Measurements from ENCODE around the gene MRFAP1L1.

Gene MRFAP1L1

GRCh38 chr4:6715704-6716017 is 6.0 kb upstream of the MRFAP1L1 start:
- DNase-seq: no peak

GRCh38 chr4:6714954-6715353 is 5.3 kb upstream of the MRFAP1L1 start:
- no peak for DNase-seq

GRCh38 chr4:6710996-6711395 is 1.3 kb upstream of the MRFAP1L1 start:
- DNase-seq: no peak

GRCh38 chr4:6710282-6710681 is 617 bp upstream of the MRFAP1L1 start:
- DNase-seq: no peak

GRCh38 chr4:6706173-6706572 is 3.5 kb downstream of the MRFAP1L1 start:
- DNase-seq: no peak

- DNase-seq: no peak
Measured at GRCh38 chr4:6705646-6706045, 4.0 kb downstream of the MRFAP1L1 start.

GRCh38 chr4:6703786-6704185 is 5.9 kb downstream of the MRFAP1L1 start:
- no peak for DNase-seq

GRCh38 chr4:6702761-6703160 is 6.9 kb downstream of the MRFAP1L1 start:
- no peak for DNase-seq

- peak; percentile 46 to 58 for DNase-seq
Measured at GRCh38 chr4:6701371-6701770, 8.3 kb downstream of the MRFAP1L1 start.

- no peak for DNase-seq
Measured at GRCh38 chr4:6699903-6700302, 9.8 kb downstream of the MRFAP1L1 start.

GRCh38 chr4:6699388-6699787 is 10.3 kb downstream of the MRFAP1L1 start:
- no peak for DNase-seq

GRCh38 chr4:6697131-6697530 is 12.5 kb downstream of the MRFAP1L1 start:
- DNase-seq: no peak

- no peak for DNase-seq
Measured at GRCh38 chr4:6696611-6697010, 13.1 kb downstream of the MRFAP1L1 start.

- DNase-seq: peak; percentile 30 to 40
Measured at GRCh38 chr4:6695660-6696610, 13.7 kb downstream of the MRFAP1L1 start.

GRCh38 chr4:6694177-6694901 is 15.3 kb downstream of the MRFAP1L1 start:
- DNase-seq: no peak

- DNase-seq: no peak
Measured at GRCh38 chr4:6693231-6694176, 16.2 kb downstream of the MRFAP1L1 start, which contains the start of gene S100P. TSS of gene S100P (plus strand) at chr4:6693878. CDS start at chr4:6693933, 55 bp downstream.

- DNase-seq: no peak
Measured at GRCh38 chr4:6692806-6693205, 16.9 kb downstream of the MRFAP1L1 start.

- no peak for DNase-seq
Measured at GRCh38 chr4:6692379-6692778, 17.3 kb downstream of the MRFAP1L1 start.

GRCh38 chr4:6689506-6689960 is 20.1 kb downstream of the MRFAP1L1 start:
- DNase-seq: no peak

GRCh38 chr4:6688879-6689505 is 20.7 kb downstream of the MRFAP1L1 start:
- DNase-seq: peak; percentile 78

- DNase-seq: no peak
Measured at GRCh38 chr4:6687947-6688878, 21.5 kb downstream of the MRFAP1L1 start.

Measured in stimulated activated CD4-positive, alpha-beta T cell treated with anti-CD3 and anti-CD28 coated beads, Interleukin-2, amount 100 ng/mL, for 24 hours (primary cell).